Left lung (tissue), 10 donors: Measurements from ENCODE around the gene NAA15. TPM values are rescaled to one million over a fixed set of nuclear protein-coding genes. Genes with fewer than 3 reads are reported as not detected.
"Not testable (repeated sequence)": the region's sequence is repeated elsewhere in the genome, so short reads cannot be mapped to it uniquely, and the experiment has no call there.

Source experiments
- ATAC-seq: fragments of 200-7000 bp; cut with Tn5 transposase; one replicate; pipeline ENCODE4 v1.9.1; 2020; ENCODE audit warnings: moderate library complexity
- DNase-seq, 4 donors: peaks; one replicate each; pipeline ENCODE4 v3.0.0-alpha.2; 2013 to 2020
- H3K27ac ChIP-seq, 2 donors: fragments of 200-600 bp; sonication (generic) in 1 of 2; one replicate each; pipeline versions ENCODE4 v1.5.0 to v1.8.0; 2020 to 2021
- H3K27me3 ChIP-seq, 2 donors: fragments of 200-600 bp; sonication (generic) in 1 of 2; one replicate each; pipeline versions ENCODE4 v1.5.0 to v1.8.0; 2020 to 2021
- H3K36me3 ChIP-seq, 2 donors: fragments of 200-600 bp; sonication (generic) in 1 of 2; one replicate each; pipeline versions ENCODE4 v1.5.0 to v1.8.0; 2020 to 2021
- H3K4me1 ChIP-seq, 2 donors: fragments of 200-600 bp; one replicate each; pipeline ENCODE4 v1.8.0; 2021
- H3K4me3 ChIP-seq, 2 donors: fragments of 200-600 bp; sonication (generic) in 1 of 2; one replicate each; pipeline versions ENCODE4 v1.5.0 to v1.8.0; 2020 to 2021; ENCODE audit warnings: mild to moderate bottlenecking in 1 of 2
- H3K9me3 ChIP-seq, 2 donors: fragments of 200-600 bp; sonication (generic) in 1 of 2; one replicate each; pipeline versions ENCODE4 v1.5.0 to v1.8.0; 2020 to 2021
- intact Hi-C, 2 donors: fragments of 100-400 bp; cut with DNase I; formaldehyde crosslinking; loops; one replicate each; pipeline versions ENCODE4 v1.11.2 to v1.14.2; 2022
- polyA plus RNA-seq, 6 donors: library from polyadenylated mRNA; unstranded; fragments of 120-200 nt; gene quantifications; one replicate each; pipeline ENCODE4 v1.2.1, GENCODE V29; 2013; ENCODE audit not compliant: insufficient read length in 6 of 6
- total RNA-seq, 2 donors: library from RNA; stranded (reverse); fragmentation: NEBNext Ultra II Directional; extraction: Animal tissue kit (Norgen Biotek cat#: 25700); gene quantifications; one replicate each; pipeline ENCODE4 v1.2.1, GENCODE V29; 2021
- TF ChIP-seq, protein P1 (sequence below), 2 donors: fragments of 200-600 bp; sonication (generic) in 1 of 2; IDR thresholded peaks; one replicate each; pipeline versions ENCODE4 v1.5.0 to v1.8.0; 2021; ENCODE audit warnings: antibody characterized with exemption in 2 of 2
- donor health status: DM: no; HTN: yes; CAD: no.
- donor health status: DM: no; HTN: no; CAD: no.

NAA15 gene
- total and polyA plus RNA-seq, 8 donors: 30.0 to 49.6 (median 32.8) TPM

DNA sequence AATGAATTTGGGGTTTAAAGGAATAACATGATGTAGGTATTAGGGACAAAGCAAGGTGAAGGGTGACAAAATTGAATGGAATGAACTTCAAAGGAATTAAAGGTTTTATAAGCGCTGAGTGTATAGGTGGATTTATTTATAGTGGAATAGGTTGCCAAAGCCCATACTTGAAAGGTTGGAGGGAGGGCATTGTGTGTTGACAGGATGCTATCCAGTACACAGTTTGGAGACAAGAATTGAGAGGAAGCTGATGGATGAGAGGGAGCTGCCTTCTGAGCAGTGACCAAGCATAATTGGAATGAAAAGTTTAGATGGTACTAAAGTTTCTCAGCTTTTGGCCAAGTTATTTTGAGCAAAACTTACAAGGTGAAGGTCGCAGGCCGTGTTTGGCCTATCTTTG is 100.1 kb downstream of the NAA15 start:
- H3K4me1 ChIP-seq: no peaks in the 10 kb centered on the region
- no peak overlapping the region for H3K4me3 ChIP-seq
- no peaks in the 10 kb centered on the region for H3K9me3 ChIP-seq
- H3K36me3 ChIP-seq: peaks cover 0 to 12% of the 10 kb centered on the region in 2 donors
- H3K27me3 ChIP-seq: no peaks in the 10 kb centered on the region
- intact Hi-C loops: no loop called here
- TF ChIP-seq, protein P1, sequence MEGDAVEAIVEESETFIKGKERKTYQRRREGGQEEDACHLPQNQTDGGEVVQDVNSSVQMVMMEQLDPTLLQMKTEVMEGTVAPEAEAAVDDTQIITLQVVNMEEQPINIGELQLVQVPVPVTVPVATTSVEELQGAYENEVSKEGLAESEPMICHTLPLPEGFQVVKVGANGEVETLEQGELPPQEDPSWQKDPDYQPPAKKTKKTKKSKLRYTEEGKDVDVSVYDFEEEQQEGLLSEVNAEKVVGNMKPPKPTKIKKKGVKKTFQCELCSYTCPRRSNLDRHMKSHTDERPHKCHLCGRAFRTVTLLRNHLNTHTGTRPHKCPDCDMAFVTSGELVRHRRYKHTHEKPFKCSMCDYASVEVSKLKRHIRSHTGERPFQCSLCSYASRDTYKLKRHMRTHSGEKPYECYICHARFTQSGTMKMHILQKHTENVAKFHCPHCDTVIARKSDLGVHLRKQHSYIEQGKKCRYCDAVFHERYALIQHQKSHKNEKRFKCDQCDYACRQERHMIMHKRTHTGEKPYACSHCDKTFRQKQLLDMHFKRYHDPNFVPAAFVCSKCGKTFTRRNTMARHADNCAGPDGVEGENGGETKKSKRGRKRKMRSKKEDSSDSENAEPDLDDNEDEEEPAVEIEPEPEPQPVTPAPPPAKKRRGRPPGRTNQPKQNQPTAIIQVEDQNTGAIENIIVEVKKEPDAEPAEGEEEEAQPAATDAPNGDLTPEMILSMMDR (IDR thresholded peaks at IDR 0.05): no peak
- H3K27ac ChIP-seq: no peak overlapping the region
- no peak for DNase-seq
- ATAC-seq: no peak

GRCh38 chr4:139402436-139402835 is 101.1 kb downstream of the NAA15 start:
- TF ChIP-seq, protein P1 (IDR thresholded peaks at IDR 0.05): no peak
- no peaks in the 10 kb centered on the region for H3K4me1 ChIP-seq
- H3K27ac ChIP-seq: no peak overlapping the region
- H3K27me3 ChIP-seq: no peaks in the 10 kb centered on the region
- intact Hi-C loops: no loop called here
- no peak for ATAC-seq
- peaks cover 0 to 6% of the 10 kb centered on the region in 2 donors for H3K36me3 ChIP-seq
- no peak for DNase-seq
- H3K9me3 ChIP-seq: no peaks in the 10 kb centered on the region
- H3K4me3 ChIP-seq: no peak overlapping the region

- no peaks in the 10 kb centered on the region for H3K9me3 ChIP-seq
- no peak overlapping the region for H3K27ac ChIP-seq
- no peaks in the 10 kb centered on the region for H3K4me1 ChIP-seq
- H3K4me3 ChIP-seq: no peak overlapping the region
- no peak for ATAC-seq
- intact Hi-C loops: no loop called here
- TF ChIP-seq, protein P1 (IDR thresholded peaks at IDR 0.05): no peak
- H3K27me3 ChIP-seq: no peaks in the 10 kb centered on the region
- peak in 1 of 4 donors; percentile 2 for DNase-seq
- H3K36me3 ChIP-seq: peaks cover 0 to 6% of the 10 kb centered on the region in 2 donors
These were observed 102.2 kb downstream of the NAA15 start for GRCh38 chr4:139403462-139403861.

DNA sequence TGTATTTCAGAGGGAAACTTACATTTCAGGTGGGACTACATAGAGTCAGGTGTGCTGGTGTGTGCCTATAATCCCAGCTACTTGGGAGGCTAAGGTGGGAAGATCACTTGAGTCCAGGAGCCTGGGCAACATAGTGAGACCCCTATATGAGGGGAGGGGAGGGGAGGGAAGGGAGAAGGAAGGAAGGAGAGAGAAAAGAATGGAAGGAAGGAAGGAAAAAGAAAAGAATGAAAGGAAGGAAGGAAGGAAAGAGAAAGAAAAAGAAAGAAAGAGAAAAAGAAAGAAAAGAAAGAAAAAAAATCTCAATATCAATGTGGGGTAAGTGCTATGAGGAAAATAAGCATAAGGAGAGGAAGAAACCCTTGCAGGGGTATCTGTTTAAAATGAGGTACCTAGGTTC is 109.0 kb downstream of the NAA15 start:
- Histone ChIP-seq H3K27me3 (no peaks in the 10 kb centered on the region), H3K4me1 (peaks cover 0 to 1% of the 10 kb centered on the region in 2 donors), H3K27ac (no peak overlapping the region), H3K36me3 (peaks cover 0 to 6% of the 10 kb centered on the region in 2 donors), H3K9me3 (peaks cover 0 to 10% of the 10 kb centered on the region in 2 donors), H3K4me3 (no peak overlapping the region)
- no peak for DNase-seq
- no peak for ATAC-seq
- TF ChIP-seq, protein P1 (IDR thresholded peaks at IDR 0.05): no peak
- intact Hi-C loops: loop anchor here in 1 of 2 donors (10.0 kb wide), 1 partner anchor 234 kb away; no protein-coding TSS in a partner anchor

DNA sequence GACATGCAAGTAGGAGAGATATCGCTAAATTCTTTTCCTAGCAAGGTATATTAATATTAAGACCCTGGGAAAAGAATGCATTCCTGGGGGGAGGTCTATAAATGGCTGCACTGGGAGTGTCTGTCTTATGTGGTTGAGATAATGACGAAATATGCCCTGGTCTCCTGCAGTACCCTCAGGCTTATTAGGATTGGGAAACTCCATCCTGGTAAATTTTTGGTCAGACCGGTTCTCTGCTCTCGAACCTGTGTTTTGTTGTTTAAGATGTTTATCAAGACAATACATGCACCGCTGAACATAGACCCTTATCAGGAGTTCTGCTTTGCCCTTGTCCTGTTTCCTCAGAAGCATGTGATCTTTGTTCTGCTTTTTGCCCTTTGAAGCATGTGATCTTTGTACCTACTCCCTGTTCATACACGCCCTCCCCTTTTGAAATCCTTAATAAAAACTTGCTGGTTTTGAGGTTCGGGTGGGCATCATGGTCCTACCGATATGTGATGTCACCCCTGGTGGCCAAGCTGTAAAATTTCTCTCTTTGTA is 113.4 kb downstream of the NAA15 start:
- H3K4me1 ChIP-seq: peaks cover 0 to 38% of the 10 kb centered on the region in 2 donors
- peaks cover 0 to 10% of the 10 kb centered on the region in 2 donors for H3K9me3 ChIP-seq
- not testable (repeated sequence) for DNase-seq, ATAC-seq, H3K36me3 ChIP-seq, H3K27me3 ChIP-seq, H3K4me3 ChIP-seq
- H3K27ac ChIP-seq: peak overlapping the region in 1 of 2 donors; percentile 28
- intact Hi-C loops: loop anchor here in 1 of 2 donors (10.0 kb wide), 1 partner anchor 230 kb away; no protein-coding TSS in a partner anchor
